Measurements from ENCODE around the gene AMBN. TPM values are rescaled to one million over a fixed set of nuclear protein-coding genes. Genes with fewer than 3 reads are reported as not detected.

The AMBN gene, protein sequence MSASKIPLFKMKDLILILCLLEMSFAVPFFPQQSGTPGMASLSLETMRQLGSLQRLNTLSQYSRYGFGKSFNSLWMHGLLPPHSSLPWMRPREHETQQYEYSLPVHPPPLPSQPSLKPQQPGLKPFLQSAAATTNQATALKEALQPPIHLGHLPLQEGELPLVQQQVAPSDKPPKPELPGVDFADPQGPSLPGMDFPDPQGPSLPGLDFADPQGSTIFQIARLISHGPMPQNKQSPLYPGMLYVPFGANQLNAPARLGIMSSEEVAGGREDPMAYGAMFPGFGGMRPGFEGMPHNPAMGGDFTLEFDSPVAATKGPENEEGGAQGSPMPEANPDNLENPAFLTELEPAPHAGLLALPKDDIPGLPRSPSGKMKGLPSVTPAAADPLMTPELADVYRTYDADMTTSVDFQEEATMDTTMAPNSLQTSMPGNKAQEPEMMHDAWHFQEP
- total RNA-seq (not detected), polyA plus RNA-seq (not detected)
- long read RNA-seq, donor 1: 0 reads
- long read RNA-seq, donor 2: 0 reads

DNA sequence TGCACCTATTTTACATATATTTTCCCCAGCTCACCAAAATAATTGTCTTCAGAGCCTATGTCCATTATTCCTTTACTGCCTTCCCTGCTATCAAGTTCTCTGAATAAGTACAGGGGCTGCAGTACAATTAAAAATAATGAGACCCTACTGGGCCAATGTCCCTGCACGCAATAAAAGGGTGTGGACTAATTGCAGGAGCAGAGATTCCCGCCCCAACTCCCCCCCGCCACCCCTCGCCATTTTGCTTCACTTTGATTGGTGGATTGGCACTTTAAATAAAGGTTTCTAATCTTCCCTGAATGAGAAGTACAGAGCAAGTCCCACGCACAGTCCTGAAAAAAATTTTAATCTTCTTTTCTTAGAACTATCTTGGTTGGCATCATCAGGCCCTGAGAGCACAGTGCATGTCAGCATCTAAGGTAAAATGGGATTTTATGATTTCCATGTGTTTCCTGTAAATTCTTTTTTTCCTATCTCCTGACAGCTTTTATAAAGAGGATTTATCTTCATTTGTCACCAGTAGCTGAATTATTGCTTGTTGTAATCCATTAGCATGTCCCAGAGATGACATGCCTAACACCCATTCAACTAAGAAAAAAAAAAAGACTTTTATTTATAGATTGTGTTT, at the start of gene AMBN:
AMBN (plus strand) TSS at position 302 of the 628 bp plus-strand sequence; CDS start at position 405, 103 bp downstream.
- no peak within 1 kb of the TSS for H3K27ac ChIP-seq (ENCODE audit: low read depth in 1 of 2, low read length in 2 of 2)
- no peaks in the 10 kb centered on the region for H3K27me3 ChIP-seq (ENCODE audit: control insufficient read depth in 1 of 2, insufficient read depth in 2 of 2, low read length in 1 of 2)
- no peaks in the 10 kb centered on the region for H3K36me3 ChIP-seq (ENCODE audit: control insufficient read depth in 1 of 2, insufficient read depth in 2 of 2, low read length in 1 of 2)
- no peaks in the 10 kb centered on the region for H3K9me3 ChIP-seq (ENCODE audit: control insufficient read depth, low read length)
- H3K4me3 ChIP-seq (ENCODE audit: low read length in 2 of 2): no peak within 1 kb of the TSS
- H3K4me1 ChIP-seq (ENCODE audit: control insufficient read depth in 1 of 2, insufficient read depth in 2 of 2, low read length in 2 of 2): no peaks in the 10 kb centered on the region
- DNase-seq (no peak), ATAC-seq (ENCODE audit: low FRiP score) (no peak)
- 64 to 65% methylated on average over 5 of the region's 5 CpGs for WGBS, 2 donors
- intact Hi-C loops (cut with DNase I): no loop called here

DNA sequence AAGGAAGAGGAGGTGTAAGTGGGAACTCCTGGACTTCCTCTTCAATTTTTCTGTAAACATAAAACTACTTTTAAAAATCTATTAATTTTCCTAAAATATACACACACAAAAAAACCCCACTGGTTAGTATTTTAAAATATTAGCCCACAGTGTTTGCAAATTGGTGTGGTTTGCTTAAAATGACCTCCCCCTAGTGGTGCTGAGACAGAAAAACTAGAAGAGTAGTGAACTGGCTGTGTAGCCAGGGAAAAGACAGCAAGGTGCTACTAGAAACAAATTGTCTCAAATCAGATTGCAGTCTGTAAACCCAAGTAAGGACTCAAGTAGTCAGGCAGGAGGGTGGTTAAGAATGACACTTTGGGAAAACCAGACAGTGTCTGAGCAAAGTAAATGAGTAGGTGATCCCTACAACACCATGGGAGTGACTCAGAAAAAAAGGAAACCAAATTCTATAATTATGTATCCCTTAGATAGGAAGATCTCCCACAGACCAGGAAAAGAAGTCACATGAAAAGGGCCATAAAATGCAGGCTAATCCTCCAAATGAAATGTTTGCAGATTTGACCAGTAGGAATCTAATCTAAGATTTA, 47.7 kb upstream of the AMBN start:
- Histone ChIP-seq H3K9me3 (ENCODE audit: control insufficient read depth, low read length) (peaks cover 2% of the 10 kb centered on the region), H3K4me3 (ENCODE audit: low read length in 2 of 2) (no peak overlapping the region), H3K27me3 (ENCODE audit: control insufficient read depth in 1 of 2, insufficient read depth in 2 of 2, low read length in 1 of 2) (no peaks in the 10 kb centered on the region), H3K4me1 (ENCODE audit: control insufficient read depth in 1 of 2, insufficient read depth in 2 of 2, low read length in 2 of 2) (no peaks in the 10 kb centered on the region), H3K27ac (ENCODE audit: low read depth in 1 of 2, low read length in 2 of 2) (no peak overlapping the region), H3K36me3 (ENCODE audit: control insufficient read depth in 1 of 2, insufficient read depth in 2 of 2, low read length in 1 of 2) (no peaks in the 10 kb centered on the region)
- no peak for ATAC-seq (ENCODE audit: low FRiP score)
- intact Hi-C loops (cut with DNase I): no loop called here
- no peak for DNase-seq

DNA sequence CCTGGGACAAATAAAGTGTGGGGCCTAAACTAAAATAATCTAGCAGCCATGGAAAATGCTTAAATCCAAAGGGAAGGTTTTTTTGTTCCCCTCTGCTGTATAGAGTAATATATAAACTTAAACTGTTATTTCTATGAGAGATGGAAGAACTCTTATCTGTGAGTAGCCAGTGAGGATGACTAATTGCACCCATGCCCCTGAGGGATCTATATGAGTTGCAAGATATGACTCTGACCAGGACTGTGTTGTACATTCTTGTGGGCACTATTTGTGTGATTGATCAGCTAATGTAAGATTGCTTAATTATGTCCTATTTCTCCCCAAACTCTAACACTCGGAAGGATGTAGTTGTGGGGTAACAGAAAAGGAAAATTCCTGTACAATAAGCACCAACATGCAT, 35.2 kb upstream of the AMBN start:
- no peaks in the 10 kb centered on the region for H3K9me3 ChIP-seq (ENCODE audit: control insufficient read depth, low read length)
- no peak for ATAC-seq (ENCODE audit: low FRiP score)
- no peak overlapping the region for H3K4me3 ChIP-seq (ENCODE audit: low read length in 2 of 2)
- 0 to 27% methylated on average over 1 of the region's 1 CpG for WGBS, 2 donors
- no peaks in the 10 kb centered on the region for H3K36me3 ChIP-seq (ENCODE audit: control insufficient read depth in 1 of 2, insufficient read depth in 2 of 2, low read length in 1 of 2)
- H3K27me3 ChIP-seq (ENCODE audit: control insufficient read depth in 1 of 2, insufficient read depth in 2 of 2, low read length in 1 of 2): no peaks in the 10 kb centered on the region
- H3K4me1 ChIP-seq (ENCODE audit: control insufficient read depth in 1 of 2, insufficient read depth in 2 of 2, low read length in 2 of 2): no peaks in the 10 kb centered on the region
- no peak overlapping the region for H3K27ac ChIP-seq (ENCODE audit: low read depth in 1 of 2, low read length in 2 of 2)
- intact Hi-C loops (cut with DNase I): no loop called here
- DNase-seq: no peak

DNA sequence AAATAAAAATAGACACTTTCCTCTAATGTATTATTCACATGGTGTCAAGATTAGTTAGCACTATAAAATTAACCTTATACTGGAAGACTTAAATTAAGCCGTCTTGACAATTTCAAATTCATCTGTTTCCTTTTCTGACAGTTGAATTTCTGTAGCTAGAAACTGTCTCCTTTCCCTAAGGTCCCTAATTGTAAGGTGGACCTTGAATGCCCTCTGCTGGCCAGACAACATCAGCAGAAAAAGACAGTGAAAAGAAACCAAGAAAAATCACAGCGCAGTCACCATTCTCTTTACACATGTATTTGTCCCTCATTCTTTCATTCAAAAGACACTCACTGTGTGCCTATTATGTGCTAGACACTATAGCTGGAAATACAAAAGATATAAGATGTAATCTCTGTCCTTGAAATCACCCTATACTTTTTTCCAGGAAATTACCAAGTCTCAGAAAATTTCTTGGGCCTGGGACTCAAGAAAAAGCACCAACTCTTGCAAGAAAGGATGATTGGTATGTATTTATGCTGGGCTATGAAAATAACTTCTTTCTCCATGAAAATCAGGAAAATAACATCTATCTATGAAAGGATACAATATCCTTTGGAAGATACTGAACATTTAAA, 32.7 kb upstream of the AMBN start:
- Histone ChIP-seq H3K27me3 (ENCODE audit: control insufficient read depth in 1 of 2, insufficient read depth in 2 of 2, low read length in 1 of 2) (no peaks in the 10 kb centered on the region), H3K4me3 (ENCODE audit: low read length in 2 of 2) (no peak overlapping the region), H3K36me3 (ENCODE audit: control insufficient read depth in 1 of 2, insufficient read depth in 2 of 2, low read length in 1 of 2) (no peaks in the 10 kb centered on the region), H3K4me1 (ENCODE audit: control insufficient read depth in 1 of 2, insufficient read depth in 2 of 2, low read length in 2 of 2) (no peaks in the 10 kb centered on the region), H3K27ac (ENCODE audit: low read depth in 1 of 2, low read length in 2 of 2) (no peak overlapping the region), H3K9me3 (ENCODE audit: control insufficient read depth, low read length) (no peaks in the 10 kb centered on the region)
- WGBS, 2 donors: 13 to 15% methylated on average over 2 of the region's 2 CpGs
- intact Hi-C loops (cut with DNase I): no loop called here
- DNase-seq (no peak), ATAC-seq (ENCODE audit: low FRiP score) (no peak)

DNA sequence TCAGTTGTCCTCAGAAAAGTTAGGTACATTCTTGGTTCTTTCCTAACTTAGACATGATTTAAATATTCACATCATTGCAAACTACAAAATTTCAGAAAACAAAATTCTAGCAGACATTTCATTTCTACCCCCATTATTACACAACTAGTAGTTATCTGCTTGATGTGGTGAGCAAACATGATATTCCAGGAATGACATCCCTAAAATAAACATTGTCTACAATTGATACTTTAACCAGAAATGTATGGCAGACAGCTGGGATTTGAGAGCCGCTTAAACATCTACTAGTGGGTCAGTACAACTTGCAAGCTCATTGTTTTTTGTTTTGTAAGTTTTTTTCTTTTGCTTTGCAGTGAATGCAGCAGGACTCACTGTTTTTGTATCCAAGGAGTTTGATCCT, 32.1 kb upstream of the AMBN start:
- H3K27me3 ChIP-seq (ENCODE audit: control insufficient read depth in 1 of 2, insufficient read depth in 2 of 2, low read length in 1 of 2): no peaks in the 10 kb centered on the region
- ATAC-seq (ENCODE audit: low FRiP score) (no peak), DNase-seq (no peak)
- 95 to 97% methylated on average over 1 of the region's 1 CpG for WGBS, 2 donors
- intact Hi-C loops (cut with DNase I): no loop called here
- no peak overlapping the region for H3K27ac ChIP-seq (ENCODE audit: low read depth in 1 of 2, low read length in 2 of 2)
- no peaks in the 10 kb centered on the region for H3K36me3 ChIP-seq (ENCODE audit: control insufficient read depth in 1 of 2, insufficient read depth in 2 of 2, low read length in 1 of 2)
- no peaks in the 10 kb centered on the region for H3K9me3 ChIP-seq (ENCODE audit: control insufficient read depth, low read length)
- H3K4me3 ChIP-seq (ENCODE audit: low read length in 2 of 2): no peak overlapping the region
- no peaks in the 10 kb centered on the region for H3K4me1 ChIP-seq (ENCODE audit: control insufficient read depth in 1 of 2, insufficient read depth in 2 of 2, low read length in 2 of 2)

DNA sequence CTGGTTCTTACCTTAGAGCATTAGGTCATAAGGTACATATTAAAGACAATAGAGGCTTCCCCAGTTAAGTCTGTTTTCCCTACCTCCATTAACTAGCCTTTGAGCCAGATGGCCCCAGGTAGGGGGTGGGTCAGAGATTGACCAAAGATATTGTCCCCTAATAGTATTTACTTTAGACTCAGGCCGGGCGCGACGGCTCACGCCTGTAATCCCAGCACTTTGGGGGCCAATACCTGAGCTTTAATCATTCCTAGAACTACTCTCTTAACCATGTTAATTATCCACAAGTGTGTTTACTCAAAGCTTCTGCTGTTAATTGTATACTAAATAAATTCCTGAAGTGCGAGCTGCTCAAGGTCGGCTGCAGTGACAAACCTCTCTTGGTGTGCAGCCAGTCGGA, 28.0 kb upstream of the AMBN start:
- intact Hi-C loops (cut with DNase I): no loop called here

DNA sequence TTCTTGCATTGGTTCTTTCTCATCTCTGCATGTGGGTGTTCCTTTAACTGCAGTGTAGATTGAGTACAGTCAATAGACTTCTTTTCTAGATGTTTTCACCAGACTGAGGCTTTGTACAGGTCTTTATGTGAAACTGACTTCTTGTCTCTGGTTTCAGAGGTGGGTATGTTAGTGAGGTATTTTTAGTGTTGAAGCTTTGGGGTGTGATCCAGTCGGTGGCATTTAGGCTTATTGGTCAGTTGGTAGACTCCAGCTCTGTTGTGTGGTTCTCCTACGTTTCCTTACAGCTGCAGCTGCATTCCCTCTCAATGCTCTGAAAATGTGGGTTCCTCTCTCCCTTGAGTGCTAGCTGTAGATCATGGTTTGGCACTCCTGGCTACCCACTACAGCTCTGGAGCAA, 21.3 kb upstream of the AMBN start:
- Histone ChIP-seq H3K4me1 (ENCODE audit: control insufficient read depth in 1 of 2, insufficient read depth in 2 of 2, low read length in 2 of 2) (no peaks in the 10 kb centered on the region), H3K36me3 (ENCODE audit: control insufficient read depth in 1 of 2, insufficient read depth in 2 of 2, low read length in 1 of 2) (no peaks in the 10 kb centered on the region), H3K27me3 (ENCODE audit: control insufficient read depth in 1 of 2, insufficient read depth in 2 of 2, low read length in 1 of 2) (no peaks in the 10 kb centered on the region), H3K27ac (ENCODE audit: low read depth in 1 of 2, low read length in 2 of 2) (no peak overlapping the region), H3K9me3 (ENCODE audit: control insufficient read depth, low read length) (no peaks in the 10 kb centered on the region), H3K4me3 (ENCODE audit: low read length in 2 of 2) (no peak overlapping the region)
- DNase-seq: no peak
- 81 to 90% methylated on average over 2 of the region's 2 CpGs for WGBS, 2 donors
- intact Hi-C loops (cut with DNase I): no loop called here
- ATAC-seq (ENCODE audit: low FRiP score): no peak

More for the DNA sequence above, 28.0 kb upstream of the AMBN start:
- H3K36me3 ChIP-seq (ENCODE audit: control insufficient read depth in 1 of 2, insufficient read depth in 2 of 2, low read length in 1 of 2): no peaks in the 10 kb centered on the region
- ATAC-seq (ENCODE audit: low FRiP score) (no peak), DNase-seq (no peak)
- H3K4me3 ChIP-seq (ENCODE audit: low read length in 2 of 2): no peak overlapping the region
- no peak overlapping the region for H3K27ac ChIP-seq (ENCODE audit: low read depth in 1 of 2, low read length in 2 of 2)
- no peaks in the 10 kb centered on the region for H3K9me3 ChIP-seq (ENCODE audit: control insufficient read depth, low read length)
- no peaks in the 10 kb centered on the region for H3K4me1 ChIP-seq (ENCODE audit: control insufficient read depth in 1 of 2, insufficient read depth in 2 of 2, low read length in 2 of 2)
- H3K27me3 ChIP-seq (ENCODE audit: control insufficient read depth in 1 of 2, insufficient read depth in 2 of 2, low read length in 1 of 2): no peaks in the 10 kb centered on the region
- WGBS, 2 donors: 75 to 78% methylated on average over 8 of the region's 8 CpGs

DNA sequence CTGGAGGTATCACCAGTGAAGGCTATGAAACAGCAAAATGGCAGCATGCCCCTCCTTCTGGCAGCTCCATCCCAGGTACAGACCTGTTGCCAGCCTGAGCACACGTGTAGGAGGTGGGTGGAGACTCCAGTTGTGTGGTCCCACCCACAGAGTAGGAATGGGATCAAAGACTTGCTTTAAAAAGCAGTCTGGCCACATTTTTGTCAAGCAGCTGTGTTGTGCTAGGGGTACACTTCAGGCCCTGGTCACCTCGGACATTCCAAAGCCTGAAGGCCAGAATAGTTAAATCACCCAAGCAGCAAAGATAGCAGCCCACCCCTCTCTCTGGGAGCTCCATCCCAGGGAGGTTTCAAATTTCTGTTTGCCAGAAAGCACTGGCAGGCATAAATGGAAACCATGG, 20.3 kb upstream of the AMBN start:
- no peak overlapping the region for H3K27ac ChIP-seq (ENCODE audit: low read depth in 1 of 2, low read length in 2 of 2)
- ATAC-seq (ENCODE audit: low FRiP score): no peak
- no peaks in the 10 kb centered on the region for H3K4me1 ChIP-seq (ENCODE audit: control insufficient read depth in 1 of 2, insufficient read depth in 2 of 2, low read length in 2 of 2)
- H3K36me3 ChIP-seq (ENCODE audit: control insufficient read depth in 1 of 2, insufficient read depth in 2 of 2, low read length in 1 of 2): no peaks in the 10 kb centered on the region
- no peak overlapping the region for H3K4me3 ChIP-seq (ENCODE audit: low read length in 2 of 2)
- intact Hi-C loops (cut with DNase I): no loop called here
- no peak for DNase-seq
- no peaks in the 10 kb centered on the region for H3K27me3 ChIP-seq (ENCODE audit: control insufficient read depth in 1 of 2, insufficient read depth in 2 of 2, low read length in 1 of 2)
- H3K9me3 ChIP-seq (ENCODE audit: control insufficient read depth, low read length): no peaks in the 10 kb centered on the region
- 37% methylated on average over 2 of the region's 2 CpGs for WGBS, 2 donors
